Measurements from ENCODE around the gene CHP1. TPM values are rescaled to one million over a fixed set of nuclear protein-coding genes. Genes with fewer than 3 reads are reported as not detected.

Gene CHP1
- total RNA-seq, 1 experiment from 2014 or later, result 76.5 TPM

DNA sequence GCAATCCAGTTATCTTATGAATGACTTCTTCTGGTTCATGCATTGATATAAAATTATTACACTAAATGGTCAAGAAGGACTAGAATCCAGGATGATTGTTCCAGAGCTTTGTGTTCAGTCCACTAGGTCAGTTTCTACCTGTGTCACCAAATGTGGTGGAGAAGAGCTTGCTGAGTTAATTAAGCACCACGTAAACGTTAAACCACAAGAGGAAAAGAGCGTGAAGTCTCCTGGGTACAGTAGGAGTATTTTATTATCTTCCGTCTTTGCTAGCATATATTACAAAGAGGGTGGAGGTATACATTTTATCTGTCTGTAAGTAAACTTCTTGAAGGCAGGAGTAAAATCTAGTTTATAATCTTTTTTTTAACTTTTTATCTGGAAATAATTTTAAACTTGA, 23.5 kb downstream of the CHP1 start:
- ChIA-PET POLR2A (no interaction called here), CTCF (interaction anchor here (0.6 kb wide), 1 partner anchor 23 kb away, joined by 3 read pairs; no protein-coding TSS in a partner anchor)
- Mint-ChIP-seq H3K9me3 (no peaks in the 10 kb centered on the region), H3K27ac (no peak overlapping the region), H3K4me3 (no peak overlapping the region), H3K4me1 (0 out of 2 replicates have a peak, but pooled peaks cover 2% of the 10 kb centered on the region), H3K36me3 (peaks cover 7% of the 10 kb centered on the region), H3K27me3 (ENCODE audit: low read depth) (no peaks in the 10 kb centered on the region)
- DNase-seq (ENCODE audit: low spot score) (no peak), ATAC-seq (no peak)
- TF ChIP-seq CREM (CRISPR knock-in tag; IDR thresholded peaks at IDR 0.05) (no peak), ZNF138 (CRISPR knock-in tag; conservative IDR thresholded peaks at IDR 0.05) (no peak), AFF4 (CRISPR knock-in tag; IDR thresholded peaks at IDR 0.05; ENCODE audit: borderline replicate concordance) (no peak)
- TF ChIP-seq, protein P1, sequence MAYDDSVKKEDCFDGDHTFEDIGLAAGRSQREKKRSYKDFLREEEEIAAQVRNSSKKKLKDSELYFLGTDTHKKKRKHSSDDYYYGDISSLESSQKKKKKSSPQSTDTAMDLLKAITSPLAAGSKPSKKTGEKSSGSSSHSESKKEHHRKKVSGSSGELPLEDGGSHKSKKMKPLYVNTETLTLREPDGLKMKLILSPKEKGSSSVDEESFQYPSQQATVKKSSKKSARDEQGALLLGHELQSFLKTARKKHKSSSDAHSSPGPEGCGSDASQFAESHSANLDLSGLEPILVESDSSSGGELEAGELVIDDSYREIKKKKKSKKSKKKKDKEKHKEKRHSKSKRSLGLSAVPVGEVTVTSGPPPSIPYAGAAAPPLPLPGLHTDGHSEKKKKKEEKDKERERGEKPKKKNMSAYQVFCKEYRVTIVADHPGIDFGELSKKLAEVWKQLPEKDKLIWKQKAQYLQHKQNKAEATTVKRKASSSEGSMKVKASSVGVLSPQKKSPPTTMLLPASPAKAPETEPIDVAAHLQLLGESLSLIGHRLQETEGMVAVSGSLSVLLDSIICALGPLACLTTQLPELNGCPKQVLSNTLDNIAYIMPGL (CRISPR knock-in tag; IDR thresholded peaks at IDR 0.05), result no peak
- TF ChIP-seq, protein P2, sequence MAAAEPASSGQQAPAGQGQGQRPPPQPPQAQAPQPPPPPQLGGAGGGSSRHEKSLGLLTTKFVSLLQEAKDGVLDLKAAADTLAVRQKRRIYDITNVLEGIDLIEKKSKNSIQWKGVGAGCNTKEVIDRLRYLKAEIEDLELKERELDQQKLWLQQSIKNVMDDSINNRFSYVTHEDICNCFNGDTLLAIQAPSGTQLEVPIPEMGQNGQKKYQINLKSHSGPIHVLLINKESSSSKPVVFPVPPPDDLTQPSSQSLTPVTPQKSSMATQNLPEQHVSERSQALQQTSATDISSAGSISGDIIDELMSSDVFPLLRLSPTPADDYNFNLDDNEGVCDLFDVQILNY (CRISPR knock-in tag; IDR thresholded peaks at IDR 0.05), result no peak

- ATAC-seq (no peak), DNase-seq (ENCODE audit: low spot score) (no peak)
- peaks cover 7% of the 10 kb centered on the region for H3K36me3 Mint-ChIP-seq
- POLR2A ChIA-PET, result no interaction called here
- H3K27me3 Mint-ChIP-seq (ENCODE audit: low read depth), result no peaks in the 10 kb centered on the region
- TF ChIP-seq SMAD4 (CRISPR knock-in tag; IDR thresholded peaks at IDR 0.05) (no peak), SP1 (CRISPR knock-in tag; conservative IDR thresholded peaks at IDR 0.05) (no peak), TEAD4 (CRISPR knock-in tag; IDR thresholded peaks at IDR 0.05) (no peak), ZNF423 (CRISPR knock-in tag; IDR thresholded peaks at IDR 0.05) (no peak), MXD4 (CRISPR knock-in tag; IDR thresholded peaks at IDR 0.05; ENCODE audit: borderline replicate concordance) (no peak), FOXK1 (CRISPR knock-in tag; IDR thresholded peaks at IDR 0.05) (no peak)
- no peak overlapping the region for H3K4me3 Mint-ChIP-seq
- CTCF ChIA-PET, result no interaction called here
- 0 out of 2 replicates have a peak, but pooled peaks cover 5% of the 10 kb centered on the region for H3K4me1 Mint-ChIP-seq
- no peaks in the 10 kb centered on the region for H3K9me3 Mint-ChIP-seq
- H3K27ac Mint-ChIP-seq, result no peak overlapping the region
Measured at GRCh38 chr15:41256103-41256502, 25.0 kb downstream of the CHP1 start.

GRCh38 chr15:41256577-41257038, 25.5 kb downstream of the CHP1 start:
- Mint-ChIP-seq H3K9me3 (no peaks in the 10 kb centered on the region), H3K27me3 (ENCODE audit: low read depth) (no peaks in the 10 kb centered on the region), H3K4me3 (no peak overlapping the region), H3K4me1 (0 out of 2 replicates have a peak, but pooled peaks cover 5% of the 10 kb centered on the region), H3K36me3 (peaks cover 7% of the 10 kb centered on the region), H3K27ac (no peak overlapping the region)
- CTCF ChIA-PET, result no interaction called here
- POLR2A ChIA-PET, result no interaction called here
- DNase-seq (ENCODE audit: low spot score) (no peak), ATAC-seq (no peak)
- TF ChIP-seq, protein P3, sequence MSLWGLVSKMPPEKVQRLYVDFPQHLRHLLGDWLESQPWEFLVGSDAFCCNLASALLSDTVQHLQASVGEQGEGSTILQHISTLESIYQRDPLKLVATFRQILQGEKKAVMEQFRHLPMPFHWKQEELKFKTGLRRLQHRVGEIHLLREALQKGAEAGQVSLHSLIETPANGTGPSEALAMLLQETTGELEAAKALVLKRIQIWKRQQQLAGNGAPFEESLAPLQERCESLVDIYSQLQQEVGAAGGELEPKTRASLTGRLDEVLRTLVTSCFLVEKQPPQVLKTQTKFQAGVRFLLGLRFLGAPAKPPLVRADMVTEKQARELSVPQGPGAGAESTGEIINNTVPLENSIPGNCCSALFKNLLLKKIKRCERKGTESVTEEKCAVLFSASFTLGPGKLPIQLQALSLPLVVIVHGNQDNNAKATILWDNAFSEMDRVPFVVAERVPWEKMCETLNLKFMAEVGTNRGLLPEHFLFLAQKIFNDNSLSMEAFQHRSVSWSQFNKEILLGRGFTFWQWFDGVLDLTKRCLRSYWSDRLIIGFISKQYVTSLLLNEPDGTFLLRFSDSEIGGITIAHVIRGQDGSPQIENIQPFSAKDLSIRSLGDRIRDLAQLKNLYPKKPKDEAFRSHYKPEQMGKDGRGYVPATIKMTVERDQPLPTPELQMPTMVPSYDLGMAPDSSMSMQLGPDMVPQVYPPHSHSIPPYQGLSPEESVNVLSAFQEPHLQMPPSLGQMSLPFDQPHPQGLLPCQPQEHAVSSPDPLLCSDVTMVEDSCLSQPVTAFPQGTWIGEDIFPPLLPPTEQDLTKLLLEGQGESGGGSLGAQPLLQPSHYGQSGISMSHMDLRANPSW (CRISPR knock-in tag; conservative IDR thresholded peaks at IDR 0.05; ENCODE audit: low read depth), result no peak
- TF ChIP-seq, protein P4, sequence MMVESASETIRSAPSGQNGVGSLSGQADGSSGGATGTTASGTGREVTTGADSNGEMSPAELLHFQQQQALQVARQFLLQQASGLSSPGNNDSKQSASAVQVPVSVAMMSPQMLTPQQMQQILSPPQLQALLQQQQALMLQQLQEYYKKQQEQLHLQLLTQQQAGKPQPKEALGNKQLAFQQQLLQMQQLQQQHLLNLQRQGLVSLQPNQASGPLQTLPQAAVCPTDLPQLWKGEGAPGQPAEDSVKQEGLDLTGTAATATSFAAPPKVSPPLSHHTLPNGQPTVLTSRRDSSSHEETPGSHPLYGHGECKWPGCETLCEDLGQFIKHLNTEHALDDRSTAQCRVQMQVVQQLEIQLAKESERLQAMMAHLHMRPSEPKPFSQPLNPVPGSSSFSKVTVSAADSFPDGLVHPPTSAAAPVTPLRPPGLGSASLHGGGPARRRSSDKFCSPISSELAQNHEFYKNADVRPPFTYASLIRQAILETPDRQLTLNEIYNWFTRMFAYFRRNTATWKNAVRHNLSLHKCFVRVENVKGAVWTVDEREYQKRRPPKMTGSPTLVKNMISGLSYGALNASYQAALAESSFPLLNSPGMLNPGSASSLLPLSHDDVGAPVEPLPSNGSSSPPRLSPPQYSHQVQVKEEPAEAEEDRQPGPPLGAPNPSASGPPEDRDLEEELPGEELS (CRISPR knock-in tag; IDR thresholded peaks at IDR 0.05), result no peak
- TF ChIP-seq GRHL2 (CRISPR knock-in tag; IDR thresholded peaks at IDR 0.05; ENCODE audit: insufficient replicate concordance, severe bottlenecking), result no peak
- TF ChIP-seq TCF7 (CRISPR knock-in tag; IDR thresholded peaks at IDR 0.05; ENCODE audit: low read depth), result no peak
- TF ChIP-seq ZNF121 (CRISPR knock-in tag; IDR thresholded peaks at IDR 0.05), result no peak
- TF ChIP-seq RELA (CRISPR knock-in tag; IDR thresholded peaks at IDR 0.05; ENCODE audit: borderline replicate concordance), result no peak
